Muscle of back (tissue), 13 donors: Measurements from ENCODE around the gene CRLF3. TPM values are rescaled to one million over a fixed set of nuclear protein-coding genes. Genes with fewer than 3 reads are reported as not detected.
"Not testable (repeated sequence)": the region's sequence is repeated elsewhere in the genome, so short reads cannot be mapped to it uniquely, and the experiment has no call there.

Experiments
- DNase-seq, 3 donors: peaks; one replicate each; pipeline versions ENCODE4 v3.0.0 to v3.0.0-alpha.2; 2013
- long read RNA-seq, 9 donors: transcript quantifications; one replicate each; lab custom pipeline, GENCODE V29; 2026
- polyA plus RNA-seq, 10 donors: library from polyadenylated mRNA; unstranded; fragments of 120-200 nt; gene quantifications; one replicate each; pipeline ENCODE4 v1.2.1, GENCODE V29; 2013; ENCODE audit not compliant: insufficient read length in 10 of 10

The CRLF3 gene
- 10 to 100 TPM in 7 of 10 donors, 1 to 10 TPM in 3; 8.3 to 17.1 (median 13.1) TPM for polyA plus RNA-seq
- long read RNA-seq, donor 1, partial matches to known transcripts, result 0 of 1 reads
- long read RNA-seq, donor 1, other reads (novel, unspliced or antisense), result 0 of 1 reads
- long read RNA-seq, donor 2, partial matches to known transcripts, result 0 of 3 reads
- long read RNA-seq, donor 2, other reads (novel, unspliced or antisense), result 0 of 3 reads
- long read RNA-seq, donor 3, result 0 reads
- long read RNA-seq, donor 4, partial matches to known transcripts, result 0 of 3 reads
- long read RNA-seq, donor 4, other reads (novel, unspliced or antisense), result 0 of 3 reads
- long read RNA-seq, donor 5, partial matches to known transcripts, result 8 of 8 reads
- long read RNA-seq, donor 5, other reads (novel, unspliced or antisense), result 0 of 8 reads
- long read RNA-seq, donor 6, partial matches to known transcripts, result 0 of 1 reads
- long read RNA-seq, donor 6, other reads (novel, unspliced or antisense), result 0 of 1 reads
- long read RNA-seq, donor 7, result 0 reads
- long read RNA-seq, donor 8, partial matches to known transcripts, result 0 of 2 reads
- long read RNA-seq, donor 8, other reads (novel, unspliced or antisense), result 0 of 2 reads
- long read RNA-seq, donor 9, result 0 reads

- DNase-seq, result peak; percentile 93 to 97 (median 93)
Observed at GRCh38 chr17:30824356-30825145, at the start of gene CRLF3. CRLF3 (minus strand) TSS chr17:30824692; CDS start chr17:30824651, 41 bp downstream.

DNA sequence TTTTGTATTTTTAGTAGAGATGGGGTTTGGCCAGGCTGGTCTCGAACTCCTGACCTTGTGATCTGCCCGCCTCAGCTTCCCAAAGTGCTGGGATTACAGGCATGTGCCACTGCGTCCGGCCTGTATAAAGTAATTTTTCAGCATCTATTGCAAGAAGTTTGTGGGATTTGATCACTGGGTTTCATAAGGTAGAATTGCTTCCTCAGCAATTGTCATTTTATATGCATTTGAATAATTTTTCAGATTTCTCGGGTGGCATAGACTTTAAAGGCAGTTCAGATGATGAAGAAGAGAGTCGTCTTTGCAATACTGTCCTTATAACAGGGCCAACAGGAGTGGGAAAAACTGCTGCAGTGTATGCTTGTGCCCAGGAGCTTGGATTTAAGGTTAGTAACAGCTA lies 44.5 kb upstream of the CRLF3 start:
- no peak for DNase-seq

DNA sequence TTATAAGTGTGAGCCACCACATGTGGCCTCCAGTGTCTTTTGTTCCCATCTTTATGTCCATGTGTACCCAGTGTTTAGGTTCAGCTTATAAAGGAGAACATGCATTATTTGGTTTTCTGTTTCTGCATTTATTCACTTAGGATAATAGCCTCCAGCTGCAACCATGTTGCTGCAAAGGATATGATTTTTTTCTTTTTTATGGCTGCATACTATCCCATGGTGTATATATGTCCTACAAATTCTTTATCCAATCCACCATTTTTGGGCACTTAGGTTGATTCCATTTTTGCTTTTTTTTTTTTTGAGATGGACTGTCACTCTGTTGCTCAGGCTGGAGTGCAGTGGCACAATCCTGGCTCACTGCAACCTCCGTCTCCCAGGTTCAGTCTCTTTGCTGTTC lies 40.1 kb upstream of the CRLF3 start:
- DNase-seq, result no peak

DNA sequence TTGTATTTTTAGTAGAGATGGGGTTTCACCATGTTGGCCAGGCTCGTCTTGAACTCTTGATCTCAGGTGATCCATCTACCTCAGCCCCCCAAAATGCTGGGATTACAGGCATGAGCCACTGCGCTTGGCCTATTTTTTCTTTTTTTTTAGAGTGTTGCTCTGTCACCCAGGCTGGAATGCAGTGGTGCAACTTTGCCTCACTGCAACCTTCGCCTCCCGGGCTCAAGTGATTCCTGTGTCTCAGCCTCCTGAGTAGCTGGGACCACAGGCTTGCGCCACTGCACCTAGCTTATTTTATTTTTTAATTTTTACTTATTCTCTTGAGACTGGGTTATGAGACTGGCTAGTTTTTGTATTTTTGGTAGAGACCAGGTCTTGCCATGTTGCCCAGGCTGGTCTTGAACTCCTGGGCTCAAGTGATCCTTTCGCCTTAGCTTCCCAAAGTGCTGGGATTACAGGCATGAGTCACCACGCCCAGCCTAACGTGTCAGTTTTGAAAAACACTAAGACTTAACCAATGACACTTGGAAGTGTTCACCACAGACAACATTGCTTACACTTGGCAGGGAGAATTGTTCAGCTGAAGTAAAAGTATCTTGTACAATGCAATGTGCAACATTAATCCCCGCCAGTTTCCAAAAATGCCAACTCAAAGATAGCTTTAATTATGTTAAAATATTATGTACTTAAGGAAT lies 34.2 kb upstream of the CRLF3 start:
- DNase-seq, result no peak

- no peak for DNase-seq
Observed at GRCh38 chr17:30854146-30854545, 29.7 kb upstream of the CRLF3 start.

DNA sequence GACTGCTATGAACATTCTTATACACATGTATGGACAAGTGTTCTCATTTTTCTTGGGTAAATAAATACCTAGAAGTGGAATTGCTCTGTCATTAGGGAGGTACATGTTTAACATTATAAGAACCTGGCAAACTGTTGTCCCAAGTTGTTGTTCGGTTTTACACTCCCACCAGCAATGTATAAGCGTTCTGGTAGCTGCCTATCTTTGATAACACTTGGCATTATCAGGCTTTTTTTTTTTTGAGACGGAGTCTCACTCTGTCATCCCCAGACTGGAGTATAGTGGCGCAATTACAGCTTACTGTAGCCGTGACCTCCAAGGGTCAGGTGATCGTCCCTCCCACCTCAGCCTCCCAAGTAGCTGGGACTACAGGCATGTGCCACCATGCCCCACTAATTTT lies 23.5 kb upstream of the CRLF3 start:
- no peak for DNase-seq

GRCh38 chr17:30840771-30841170 lies 16.3 kb upstream of the CRLF3 start:
- no peak for DNase-seq

DNA sequence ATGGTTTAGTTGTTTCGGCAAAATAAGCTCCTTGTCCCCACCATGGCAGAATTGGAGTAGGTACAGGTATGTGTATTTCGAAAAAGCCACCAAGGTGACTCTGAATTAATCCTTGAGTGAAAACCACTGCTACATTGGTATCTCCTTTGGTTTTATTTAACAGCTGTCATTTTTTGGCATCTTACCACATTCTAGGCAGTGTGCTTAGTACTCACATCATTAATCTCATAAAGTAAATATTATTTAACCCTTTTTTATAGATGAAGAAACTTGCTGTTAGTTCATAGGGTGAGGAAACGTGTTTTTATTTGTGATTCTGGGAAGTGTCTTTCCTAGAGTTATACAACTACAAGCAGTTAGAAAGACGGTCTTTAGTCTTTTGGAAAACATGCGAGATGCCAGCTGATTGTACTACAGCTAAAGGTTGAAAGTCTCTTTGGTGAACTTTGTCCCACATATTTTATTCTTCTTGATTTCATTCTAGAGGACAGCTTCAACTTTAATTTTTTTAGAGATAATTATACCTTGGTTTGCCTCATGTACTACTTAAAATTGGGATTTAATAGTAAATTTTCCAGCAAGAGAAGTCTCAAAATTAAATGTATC lies 13.8 kb upstream of the CRLF3 start:
- DNase-seq, result no peak

- DNase-seq, result no peak
Observed at GRCh38 chr17:30832438-30833124, 8.1 kb upstream of the CRLF3 start.

DNA sequence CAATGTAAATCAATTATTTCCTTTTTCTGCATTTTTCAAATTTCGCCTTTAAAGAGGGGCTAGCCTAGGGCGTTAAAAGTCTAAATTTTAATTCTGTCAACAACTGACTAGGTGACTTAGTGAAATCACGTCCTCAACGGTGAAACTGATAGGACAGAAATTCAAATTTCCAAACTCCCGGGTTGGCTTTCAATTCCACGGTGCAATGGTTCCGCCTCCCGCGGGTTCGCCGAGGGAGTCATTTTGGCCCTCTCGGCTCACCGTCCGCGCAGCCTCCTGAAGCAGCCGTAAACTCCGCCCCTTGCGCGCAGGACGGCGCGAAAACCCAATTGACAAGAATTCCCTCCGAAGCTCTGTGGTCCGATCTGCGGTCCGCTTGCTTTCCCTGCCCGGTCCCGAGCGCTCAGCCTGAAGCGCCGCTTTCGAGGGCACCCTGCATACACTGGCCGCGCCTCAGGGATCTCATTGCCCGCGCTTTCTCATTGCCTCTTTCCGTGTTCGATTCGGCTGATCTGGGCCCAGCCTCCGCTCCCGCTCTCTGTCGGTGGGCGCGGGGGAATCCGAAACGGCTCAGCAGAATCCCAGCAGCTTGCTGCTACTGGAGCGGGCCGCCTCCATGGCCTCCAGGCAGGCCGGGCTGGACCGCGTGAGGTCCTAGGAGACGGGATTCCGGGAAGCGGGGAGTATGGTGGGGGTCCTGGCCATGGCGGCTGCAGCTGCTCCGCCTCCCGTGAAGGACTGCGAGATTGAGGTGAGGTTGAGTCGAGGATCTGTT lies 7.4 kb upstream of the CRLF3 start, which contains the start of gene ATAD5:
ATAD5 (plus strand) TSS at position 304 of the 775 bp plus-strand sequence; CDS start at position 686, 382 bp downstream.
- peak; percentile 91 to 97 (median 95) for DNase-seq

DNA sequence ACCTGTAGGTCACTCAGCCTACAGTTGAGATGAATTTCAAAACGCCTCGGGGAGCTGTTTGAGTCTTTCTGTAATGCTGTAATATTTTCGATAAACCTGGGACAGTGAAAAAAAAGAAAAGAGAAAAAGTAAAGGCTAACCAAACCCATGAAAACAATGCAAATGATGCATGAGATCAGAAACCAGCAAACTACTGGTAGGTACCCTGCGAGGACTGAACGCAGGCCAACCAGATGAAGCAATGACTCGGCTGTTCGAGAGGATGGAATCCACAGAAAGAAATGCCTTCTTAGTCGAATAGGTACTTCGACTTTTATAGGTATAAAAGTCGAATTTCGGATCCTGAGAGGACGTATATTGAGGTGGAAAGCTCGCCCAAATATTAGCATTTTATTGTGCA lies 6.8 kb upstream of the CRLF3 start:
- DNase-seq, result peak in 1 of 3 donors; percentile 17

GRCh38 chr17:30829022-30829421 lies 4.5 kb upstream of the CRLF3 start:
- no peak for DNase-seq

DNA sequence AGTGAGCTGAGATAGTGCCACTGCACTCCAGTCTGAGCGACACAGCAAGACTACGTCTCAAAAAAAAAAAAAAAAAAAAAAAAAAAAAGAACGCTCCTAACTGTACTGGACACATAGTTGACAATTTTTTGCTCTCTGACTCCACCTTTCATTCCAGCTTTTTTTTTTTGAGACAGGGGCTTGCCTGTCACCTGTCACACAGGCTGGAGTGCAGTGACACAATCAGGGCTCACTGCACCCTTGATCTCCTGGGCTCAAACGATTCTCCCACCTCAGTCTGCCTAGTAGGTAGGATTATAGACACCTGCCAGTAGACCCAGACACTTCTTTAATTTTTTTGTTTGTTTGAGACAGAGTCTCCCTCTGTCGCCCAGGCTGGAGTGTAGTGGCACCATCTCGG lies 2.6 kb upstream of the CRLF3 start:
- no peak for DNase-seq

GRCh38 chr17:30824002-30824355 lies 513 bp downstream of the CRLF3 start:
- no peak for DNase-seq

DNA sequence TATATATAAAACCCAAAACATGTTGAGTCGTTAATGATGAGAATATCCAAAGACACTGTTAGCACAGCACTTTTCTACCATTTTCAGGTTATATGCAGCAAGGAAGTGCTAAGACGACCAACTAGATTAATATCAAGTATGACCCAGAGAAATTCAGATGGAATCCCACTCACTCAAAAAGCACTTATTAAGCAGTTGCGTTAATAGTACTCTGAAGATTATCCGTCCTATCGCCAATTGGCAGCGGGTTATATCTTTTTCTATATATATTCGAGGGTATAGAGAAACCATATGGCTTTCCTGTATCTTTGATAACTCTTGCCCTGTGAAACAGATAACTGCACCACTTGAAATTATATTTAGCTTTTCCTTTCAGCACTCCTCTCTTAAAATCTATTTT lies 1.1 kb downstream of the CRLF3 start:
- DNase-seq, result no peak

DNA sequence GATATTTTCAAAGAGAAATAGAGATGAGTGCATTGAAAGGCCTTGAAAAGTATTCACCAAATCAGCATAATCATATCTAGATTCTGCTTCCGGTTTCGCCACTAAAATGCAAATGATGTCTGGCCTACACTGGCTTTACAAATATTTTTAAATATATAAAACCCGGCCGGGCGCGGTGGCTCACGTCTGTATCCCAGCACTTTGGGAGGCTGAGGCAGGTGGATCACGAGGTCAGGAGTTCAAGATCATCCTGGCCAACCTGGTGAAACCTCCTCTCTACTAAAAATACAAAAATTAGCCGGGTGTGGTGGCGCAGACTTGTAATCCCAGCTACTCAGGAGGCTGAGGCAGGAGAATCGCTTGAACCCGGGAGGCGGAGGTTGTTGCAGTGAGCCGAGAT lies 1.6 kb downstream of the CRLF3 start:
- not testable (repeated sequence) for DNase-seq

GRCh38 chr17:30821871-30822723 lies 2.4 kb downstream of the CRLF3 start:
- no peak for DNase-seq

GRCh38 chr17:30819971-30820705 lies 4.4 kb downstream of the CRLF3 start:
- DNase-seq, result no peak
